Cerebellar cortex (tissue), 1 donor: ENCODE data around the gene POC1A.
"Not testable (repeated sequence)": the region's sequence is repeated elsewhere in the genome, so short reads cannot be mapped to it uniquely, and the experiment has no call there.

Source experiments
- DNase-seq: peaks from one replicate; pipeline ENCODE4 v3.0.0-alpha.2; 2015; ENCODE audit warnings: low spot score

The POC1A gene

DNA sequence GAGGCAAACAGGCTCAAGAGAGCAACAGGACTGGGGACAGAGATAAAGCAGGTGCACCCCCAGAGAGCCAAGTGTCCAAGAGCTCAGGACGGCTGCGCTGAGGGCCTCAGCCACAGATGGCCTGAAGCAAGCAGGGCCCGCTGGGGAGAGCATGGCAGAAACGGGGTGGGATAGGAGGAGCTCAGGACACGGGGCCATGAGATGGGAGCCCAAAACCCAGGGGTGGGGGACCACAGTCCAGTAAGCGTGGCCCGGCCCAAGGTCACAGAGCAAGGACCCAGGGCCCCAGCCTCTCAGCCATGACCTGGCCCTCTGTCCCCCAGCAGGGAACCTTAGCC lies 107.4 kb downstream of the POC1A start:
- no peak for DNase-seq

- DNase-seq = no peak
Measured at GRCh38 chr3:52046186-52046901, 107.9 kb downstream of the POC1A start.

- DNase-seq = no peak
Measured at GRCh38 chr3:52044869-52045619, 109.2 kb downstream of the POC1A start.

DNA sequence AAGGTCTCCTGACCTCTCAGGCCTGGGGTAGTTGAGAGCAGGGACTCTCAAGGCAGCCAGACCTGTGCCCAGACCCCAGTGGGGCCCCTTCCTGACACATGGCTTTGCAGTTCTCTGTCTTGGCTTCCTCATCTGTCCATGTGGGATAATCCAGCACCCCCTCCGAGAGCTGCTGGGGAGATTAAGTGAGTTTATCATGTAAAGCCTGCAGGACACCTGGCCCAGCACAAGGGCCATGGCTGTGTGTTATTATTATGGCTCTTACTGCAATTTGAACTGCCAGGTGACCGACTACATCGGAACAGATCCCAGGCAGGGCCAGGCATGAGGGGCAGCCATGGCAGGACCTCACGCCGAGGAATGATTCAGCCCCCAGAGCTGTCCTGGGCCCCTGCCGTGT lies 110.5 kb downstream of the POC1A start:
- DNase-seq = peak; percentile 56

- not testable (repeated sequence) for DNase-seq
Measured at GRCh38 chr3:52043039-52043438, 111.2 kb downstream of the POC1A start.

GRCh38 chr3:52041118-52041731 lies 113.0 kb downstream of the POC1A start:
- DNase-seq = no peak

GRCh38 chr3:52040600-52040999 lies 113.6 kb downstream of the POC1A start:
- DNase-seq = no peak

DNA sequence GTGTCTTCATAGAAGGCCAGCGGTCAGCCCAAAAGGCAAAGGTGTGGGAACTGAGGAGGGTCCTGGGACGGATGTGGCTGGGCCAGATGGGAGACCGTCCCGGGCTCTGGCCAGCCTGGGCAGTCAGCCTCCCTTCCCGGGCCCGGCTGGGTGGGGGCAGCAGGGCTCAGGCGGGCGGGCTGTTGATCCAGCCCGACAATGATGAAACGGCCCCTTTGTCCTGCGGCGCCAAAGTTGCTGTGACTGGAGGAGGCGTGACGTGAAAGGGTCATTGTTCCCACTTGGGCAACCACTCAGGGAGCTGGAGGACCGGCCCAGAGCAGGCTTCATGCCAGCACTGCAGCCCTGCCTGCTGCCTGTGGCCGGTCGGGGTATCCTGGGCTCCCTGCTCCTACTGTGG lies 114.4 kb downstream of the POC1A start:
- peak; percentile 56 for DNase-seq

GRCh38 chr3:52039426-52039825 lies 114.8 kb downstream of the POC1A start:
- DNase-seq = no peak

GRCh38 chr3:52038227-52038626 lies 116.0 kb downstream of the POC1A start:
- no peak for DNase-seq

DNA sequence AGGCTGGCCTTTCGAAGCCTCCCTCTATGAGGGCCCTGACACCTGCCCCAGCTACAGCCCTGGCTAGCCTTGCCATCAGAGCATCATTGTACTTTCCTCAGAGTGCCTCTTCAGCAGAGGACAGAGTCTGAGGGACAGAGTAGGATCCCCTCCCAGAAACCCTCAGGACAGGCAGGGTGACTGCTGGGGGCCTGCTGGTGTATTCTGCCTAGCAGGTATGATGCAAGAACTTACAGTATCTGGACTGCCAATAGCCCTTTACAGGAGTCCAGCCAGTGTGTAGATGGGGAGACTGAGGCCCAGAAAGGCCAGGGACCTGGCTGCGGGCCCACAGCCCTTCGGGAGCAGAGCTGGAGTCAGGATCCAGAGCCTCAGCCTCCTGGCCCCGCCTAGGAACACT lies 116.9 kb downstream of the POC1A start:
- no peak for DNase-seq

GRCh38 chr3:52036829-52037228 lies 117.4 kb downstream of the POC1A start:
- no peak for DNase-seq

DNA sequence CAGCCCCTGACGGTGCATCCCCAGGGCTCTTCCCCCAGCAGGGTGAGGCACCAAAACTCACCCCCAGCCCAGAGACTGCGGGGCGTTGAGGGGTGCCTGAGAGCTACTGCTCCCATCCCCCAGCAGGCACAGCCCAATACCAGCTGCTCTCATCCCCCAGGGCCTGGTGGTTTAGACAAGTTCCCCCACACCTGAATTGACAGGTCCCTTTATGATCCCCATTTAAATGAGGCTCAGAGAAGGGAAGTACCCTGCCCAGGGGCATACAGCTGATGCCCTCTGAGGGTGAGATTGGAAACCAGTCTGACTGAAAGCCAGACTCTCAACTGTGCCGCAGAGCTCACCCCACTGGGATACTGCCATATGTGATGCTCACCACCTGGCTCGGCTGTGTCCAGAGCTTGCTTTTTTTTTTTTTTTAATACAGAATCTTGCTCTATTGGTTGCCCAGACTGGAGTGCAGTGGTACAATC lies 118.0 kb downstream of the POC1A start:
- DNase-seq = peak; percentile 75

GRCh38 chr3:52034651-52035050 lies 119.6 kb downstream of the POC1A start:
- DNase-seq = no peak

GRCh38 chr3:52034212-52034611 lies 120.0 kb downstream of the POC1A start:
- no peak for DNase-seq

DNA sequence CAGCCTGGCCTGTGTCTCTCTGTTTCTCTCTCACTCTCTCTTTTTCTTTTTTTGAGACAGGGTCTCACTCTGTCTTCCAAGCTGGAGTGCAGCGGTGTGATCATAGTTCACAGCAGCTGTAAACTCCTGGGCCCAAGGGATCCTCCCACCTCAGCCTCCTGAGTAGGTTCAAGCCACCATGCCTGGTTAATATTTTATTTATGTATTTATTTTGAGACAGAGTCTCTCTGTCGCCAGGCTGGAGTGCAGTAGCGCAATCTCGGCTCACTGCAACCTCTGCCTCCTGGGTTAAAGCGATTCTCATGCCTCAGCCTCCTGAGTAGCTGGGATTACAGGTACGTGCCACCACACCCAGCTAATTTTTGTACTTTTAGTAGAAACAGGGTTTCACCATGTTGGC lies 120.5 kb downstream of the POC1A start:
- DNase-seq = not testable (repeated sequence)

- DNase-seq = no peak
Measured at GRCh38 chr3:52032702-52033408, 121.4 kb downstream of the POC1A start.

GRCh38 chr3:52031896-52032295 lies 122.3 kb downstream of the POC1A start:
- DNase-seq = no peak

DNA sequence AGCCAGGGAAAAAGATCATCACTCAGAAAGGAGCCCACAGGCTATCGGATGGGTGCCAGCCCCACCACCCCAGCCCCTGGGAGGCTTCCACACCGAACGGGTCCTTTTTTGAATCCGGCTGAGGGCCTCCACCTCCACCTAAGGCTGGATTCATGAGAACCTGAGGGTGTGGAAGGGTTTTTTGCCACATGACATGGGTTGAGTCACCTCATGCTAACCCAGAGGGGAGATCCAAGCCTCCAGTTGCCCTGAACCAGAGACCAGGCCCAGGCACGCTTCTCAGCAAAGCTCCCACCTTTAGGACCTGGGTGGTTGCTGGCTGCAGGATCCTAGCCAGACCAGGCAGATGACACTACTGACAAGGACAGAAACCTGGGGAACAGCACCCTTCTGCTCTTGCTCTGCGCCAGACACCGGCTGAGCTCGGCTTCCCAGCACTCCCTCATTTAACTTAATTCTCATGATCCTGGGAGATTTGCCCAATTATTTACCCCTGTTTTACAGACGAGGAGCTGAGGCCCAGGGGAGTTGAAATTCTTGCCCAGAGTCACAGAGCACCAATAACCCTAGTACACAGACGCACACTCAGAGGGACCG lies 123.4 kb downstream of the POC1A start:
- no peak for DNase-seq

- DNase-seq = no peak
Measured at GRCh38 chr3:52029535-52029934, 124.7 kb downstream of the POC1A start.

DNA sequence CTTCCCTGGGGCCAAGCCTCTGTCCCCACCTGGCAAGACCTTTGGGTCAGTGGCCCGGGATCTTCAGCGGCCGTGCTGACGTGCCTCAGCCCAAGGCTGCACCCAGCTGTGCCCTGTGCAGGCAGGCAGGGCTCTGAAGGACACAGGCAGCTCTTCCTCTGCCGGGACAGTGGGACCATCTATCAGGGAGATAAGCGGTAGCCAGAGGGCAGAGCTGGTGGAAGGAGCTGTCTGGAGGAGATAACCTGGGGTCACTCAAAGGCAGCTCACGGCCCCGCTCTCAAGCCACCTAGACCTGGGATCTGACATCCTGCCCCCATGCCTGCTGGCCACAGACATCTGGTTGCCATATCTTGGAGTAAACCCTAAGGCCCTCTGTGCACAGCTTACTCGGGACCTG lies 125.2 kb downstream of the POC1A start:
- DNase-seq = no peak

DNA sequence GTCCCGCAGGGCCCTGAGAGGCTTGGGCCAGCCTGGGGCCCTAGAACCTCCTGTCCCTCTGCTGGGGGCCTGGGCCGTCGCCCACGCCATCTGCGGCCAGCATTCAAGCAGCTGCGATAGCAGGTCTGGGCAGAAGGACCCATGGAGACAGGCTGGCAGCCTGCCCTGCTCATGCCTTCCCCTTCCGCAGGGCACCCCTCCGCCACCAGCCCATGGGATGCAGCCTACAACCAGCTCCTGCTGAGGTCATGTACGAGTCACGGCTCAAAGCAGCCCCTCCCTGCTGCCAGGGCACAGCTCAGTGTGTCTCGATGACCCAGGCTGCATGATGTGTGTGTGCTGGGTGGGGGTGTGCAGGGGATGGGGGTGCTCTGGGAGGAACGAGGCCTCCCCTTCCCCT lies 125.7 kb downstream of the POC1A start:
- DNase-seq = peak; percentile 90
